H1 (cell line): Measurements from ENCODE around the gene CSH1. TPM values are rescaled to one million over a fixed set of nuclear protein-coding genes. Genes with fewer than 3 reads are reported as not detected.
"Not testable (repeated sequence)": the region's sequence is repeated elsewhere in the genome, so short reads cannot be mapped to it uniquely, and the experiment has no call there.

ENCODE experiments used
- CTCF ChIA-PET: fragments of 300-600 bp; sonication (Branson Sonifier 250); formaldehyde crosslinking; loops from one replicate; lab custom pipeline; 2021; ENCODE audit not compliant: partially characterized antibody; lab: Charles Lee
- POLR2A ChIA-PET: fragments of 300-600 bp; sonication (Branson Sonifier 250); formaldehyde crosslinking; loops from one replicate; lab custom pipeline; 2021; ENCODE audit warnings: inconsistent platforms; ENCODE audit not compliant: partially characterized antibody; lab: Charles Lee
- DNase-seq, 2 experiments: peaks; one replicate each; pipeline versions ENCODE4 v3.0.0 to v3.0.0-alpha.2; 2010 to 2022; ENCODE audit warnings: low spot score in 2 of 2, low read depth in 1 of 2, mixed read lengths in 1 of 2
- FAIRE-seq: peaks from 2 replicates; lab custom pipeline; 2011; peaks lifted over from hg19 to GRCh38; lab: Jason Lieb, UNC
- H2AFZ ChIP-seq: 2 replicates; pipeline ENCODE4 v1.8.1; 2012; ENCODE audit warnings: low read length, inconsistent platforms
- H2AK5ac ChIP-seq: 2 replicates; pipeline ENCODE4 v1.6.1; 2013; ENCODE audit warnings: low read depth, low read length
- H2BK120ac ChIP-seq: replicated peaks from 2 replicates; pipeline ENCODE3; 2013; ENCODE audit warnings: low read depth, low read length, inconsistent platforms
- H2BK12ac ChIP-seq: 2 replicates; pipeline ENCODE4 v1.6.1; 2013; ENCODE audit warnings: low read depth, low read length
- H2BK15ac ChIP-seq: 2 replicates; pipeline ENCODE4 v1.6.1; 2013; ENCODE audit warnings: low read length
- H2BK20ac ChIP-seq: 2 replicates; pipeline ENCODE4 v1.6.1; 2013; ENCODE audit warnings: low read length
- H2BK5ac ChIP-seq: 2 replicates; pipeline ENCODE4 v1.6.1; 2013; ENCODE audit warnings: low read depth, low read length
- H3K14ac ChIP-seq: 2 replicates; pipeline ENCODE4 v1.6.1; 2013; ENCODE audit warnings: inconsistent platforms; ENCODE audit not compliant: insufficient read length
- H3K18ac ChIP-seq: 2 replicates; pipeline ENCODE4 v1.6.1; 2013; ENCODE audit warnings: low read length; ENCODE audit errors: extremely low read depth
- H3K23ac ChIP-seq: 2 replicates; pipeline ENCODE4 v1.6.1; 2013; ENCODE audit warnings: inconsistent platforms; ENCODE audit not compliant: insufficient read length
- H3K23me2 ChIP-seq: 2 replicates; pipeline ENCODE4 v1.6.1; 2013; ENCODE audit warnings: low read depth, low read length
- H3K27ac ChIP-seq: 2 replicates; pipeline ENCODE4 v1.6.1; 2011; ENCODE audit warnings: low read depth, low read length, inconsistent platforms
- H3K27me3 ChIP-seq, 4 experiments: replicated peaks in 1 of 4; 1 replicate in 1 of 4; 2 replicates in 3 of 4; pipeline versions ENCODE4 v1.6.1 to v1.8.1; 2011 to 2013; ENCODE audit warnings: low read length in 3 of 4, mild to moderate bottlenecking in 3 of 4, inconsistent platforms in 2 of 4, mixed read lengths in 2 of 4, moderate library complexity in 1 of 4; ENCODE audit not compliant: control insufficient read depth in 3 of 4, insufficient read depth in 3 of 4; ENCODE audit errors: extremely low read depth in 1 of 4
- H3K36me3 ChIP-seq, 4 experiments: 2 replicates each; pipeline versions ENCODE4 v1.6.1 to v1.8.1; 2011 to 2013; ENCODE audit warnings: mild to moderate bottlenecking in 4 of 4, low read length in 3 of 4, moderate library complexity in 2 of 4, control low read depth in 1 of 4, inconsistent platforms in 1 of 4; ENCODE audit not compliant: insufficient read depth in 4 of 4, control insufficient read depth in 2 of 4
- H3K4ac ChIP-seq: replicated peaks from 2 replicates; pipeline ENCODE3; 2013; ENCODE audit warnings: low read length, low read depth, mixed read lengths, inconsistent platforms; ENCODE audit not compliant: insufficient read length
- H3K4me1 ChIP-seq, 4 experiments: replicated peaks in 1 of 4; 1 replicate in 1 of 4; 2 replicates in 3 of 4; pipeline versions ENCODE4 v1.6.1 to v1.8.1; 2011 to 2013; ENCODE audit warnings: low read length in 3 of 4, inconsistent platforms in 2 of 4, mixed read lengths in 1 of 4; ENCODE audit not compliant: insufficient read depth in 4 of 4, control insufficient read depth in 3 of 4
- H3K4me2 ChIP-seq, 2 experiments: 2 replicates each; pipeline versions ENCODE4 v1.6.1 to v1.8.1; 2011 to 2013; ENCODE audit warnings: low read depth in 2 of 2, low read length in 2 of 2, control low read depth in 1 of 2, inconsistent platforms in 1 of 2, mild to moderate bottlenecking in 1 of 2; ENCODE audit not compliant: insufficient read depth in 1 of 2
- H3K4me3 ChIP-seq, 4 experiments: fragments of 200-600, 300-600 bp in 1 of 4; sonication (generic), shearing (Covaris generic), sonication (Bioruptor Twin) in 1 of 4; 2 replicates each; pipeline versions ENCODE4 v1.5.1 to v1.8.1; 2011 to 2016; ENCODE audit warnings: low read length in 4 of 4, low read depth in 3 of 4, control low read depth in 2 of 4, inconsistent platforms in 2 of 4, mild to moderate bottlenecking in 2 of 4, mixed read lengths in 1 of 4, moderate library complexity in 1 of 4; ENCODE audit not compliant: insufficient read depth in 2 of 4; ENCODE audit errors: extremely low read depth in 1 of 4
- H3K56ac ChIP-seq: replicated peaks from 2 replicates; pipeline ENCODE3; 2013; ENCODE audit warnings: low read depth, mild to moderate bottlenecking, mixed read lengths, low read length, inconsistent platforms; ENCODE audit not compliant: insufficient read length
- H3K79me1 ChIP-seq: 2 replicates; pipeline ENCODE4 v1.6.1; 2013; ENCODE audit warnings: low read depth, low read length, control low read depth
- H3K79me2 ChIP-seq, 2 experiments: 2 replicates each; pipeline versions ENCODE4 v1.6.1 to v1.8.1; 2012 to 2013; ENCODE audit warnings: low read length in 2 of 2, mild to moderate bottlenecking in 2 of 2, inconsistent platforms in 1 of 2; ENCODE audit not compliant: insufficient read depth in 2 of 2, control insufficient read depth in 1 of 2
- H3K9ac ChIP-seq, 4 experiments: replicated peaks in 1 of 4; 1 replicate in 1 of 4; 2 replicates in 3 of 4; pipeline versions ENCODE4 v1.6.1 to v1.8.1; 2011 to 2013; ENCODE audit warnings: low read depth in 3 of 4, low read length in 3 of 4, control low read depth in 2 of 4, mild to moderate bottlenecking in 2 of 4, moderate library complexity in 2 of 4, inconsistent platforms in 1 of 4; ENCODE audit errors: extremely low read depth in 1 of 4
- H3K9me3 ChIP-seq, 2 experiments: 2 replicates each; pipeline versions ENCODE4 v1.6.1 to v1.8.1; 2012 to 2013; ENCODE audit warnings: mild to moderate bottlenecking in 2 of 2, moderate library complexity in 2 of 2, control low read depth in 1 of 2, inconsistent platforms in 1 of 2, low read depth in 1 of 2, low read length in 1 of 2, mixed read lengths in 1 of 2; ENCODE audit not compliant: insufficient read depth in 2 of 2
- H4K20me1 ChIP-seq, 2 experiments: replicated peaks in 1 of 2; 2 replicates each; pipeline versions ENCODE3 to v1.8.1; 2011 to 2013; ENCODE audit warnings: inconsistent platforms in 2 of 2, low read length in 2 of 2, mild to moderate bottlenecking in 1 of 2; ENCODE audit not compliant: insufficient read depth in 2 of 2, control insufficient read depth in 1 of 2
- H4K5ac ChIP-seq: 2 replicates; pipeline ENCODE4 v1.6.1; 2013; ENCODE audit warnings: low read length, low read depth, mixed read lengths, inconsistent platforms; ENCODE audit not compliant: insufficient read length
- H4K8ac ChIP-seq: 2 replicates; pipeline ENCODE4 v1.8.0; 2013; ENCODE audit warnings: mild to moderate bottlenecking, moderate library complexity, low read length, inconsistent platforms; ENCODE audit not compliant: insufficient read depth; ENCODE audit errors: extremely low read depth
- H4K91ac ChIP-seq: replicated peaks from 2 replicates; pipeline ENCODE3; 2013; ENCODE audit warnings: low read length, mixed read lengths, inconsistent platforms; ENCODE audit not compliant: insufficient read length
- WGBS, 2 experiments: shearing (Covaris generic) in 1 of 2; methylation state at CpG; one replicate each; pipeline versions ENCODE4 v1.1.6 to v1.1.7; 2013 to 2015; ENCODE audit warnings: low lambda C conversion rate in 2 of 2, mixed read lengths in 2 of 2, inconsistent platforms in 1 of 2, low coverage in 1 of 2, missing lambda C conversion rate in 1 of 2; ENCODE audit not compliant: insufficient replicate concordance in 2 of 2, insufficient coverage in 1 of 2, insufficient read length in 1 of 2; ENCODE audit errors: extremely low coverage in 1 of 2, missing lambda C conversion rate in 1 of 2; 5-methylcytosine and 5-hydroxymethylcytosine counted together
- polyA plus RNA-seq, 7 experiments: library from polyadenylated mRNA; depleted of rRNA in 3 of 7; stranded (reverse) in 5 of 7; unstranded in 2 of 7; fragments of >200 nt in 5 of 7; fragments of 200-250 nt in 2 of 7; gene quantifications; 1 replicate in 5 of 7; 2 replicates in 1 of 7; 4 replicates in 1 of 7; pipeline versions ENCODE4 v1.2.1 to v1.2.3, GENCODE V29; 2011 to 2013; ENCODE audit warnings: missing spikeins in 2 of 7, mixed read lengths in 2 of 7
- total RNA-seq: library from RNA; stranded (reverse); fragmentation: NEBNext Ultra II Directional; extraction: Animal tissue kit (Norgen Biotek cat#: 25700); gene quantifications from 2 replicates; pipeline ENCODE4 v1.2.1, GENCODE V29; 2021

The CSH1 gene
- total and polyA plus RNA-seq, 2 of the 8 experiments (the other 6 are each of a cell fraction or from before 2014, with no cell fraction given): 0.12 TPM; not detected in 1

DNA sequence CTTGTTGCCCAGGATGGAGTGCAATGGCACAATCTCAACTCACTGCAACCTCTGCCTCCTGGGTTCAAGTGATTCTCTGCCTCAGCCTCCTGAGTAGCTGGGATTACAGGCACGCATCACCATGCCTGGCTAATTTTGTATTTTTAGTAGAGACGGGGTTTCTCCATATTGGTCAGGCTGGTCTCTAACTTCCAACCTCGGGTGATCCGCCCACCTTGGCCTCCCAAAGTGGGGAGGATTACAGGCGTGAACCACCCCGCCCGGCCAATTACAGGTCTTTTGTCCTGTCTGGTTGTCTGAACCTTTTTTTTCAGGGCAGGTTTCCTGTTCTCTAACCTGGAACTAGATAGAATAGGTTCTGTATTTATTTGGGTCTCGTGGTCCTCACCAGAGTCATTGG, 39.9 kb downstream of the CSH1 start:
- DNase-seq, H2AFZ ChIP-seq, H2BK20ac ChIP-seq, H2BK15ac ChIP-seq, H2BK12ac ChIP-seq, H2BK5ac ChIP-seq, H3K23me2 ChIP-seq, H4K91ac ChIP-seq, FAIRE-seq, H3K4ac ChIP-seq, H3K23ac ChIP-seq, H3K4me3 ChIP-seq, H3K79me2 ChIP-seq, H4K8ac ChIP-seq, H2AK5ac ChIP-seq, H3K9ac ChIP-seq, H3K27me3 ChIP-seq, H3K18ac ChIP-seq, POLR2A ChIA-PET, H3K27ac ChIP-seq, H3K4me2 ChIP-seq, H4K5ac ChIP-seq, H3K56ac ChIP-seq, H3K9me3 ChIP-seq, H3K79me1 ChIP-seq, H2BK120ac ChIP-seq, H4K20me1 ChIP-seq, H3K14ac ChIP-seq, H3K4me1 ChIP-seq, H3K36me3 ChIP-seq: not testable (repeated sequence)
- CTCF ChIA-PET: interaction anchor here (0.7 to 8.9 kb wide), 8 partner anchors 10 to 26 kb away, joined by 3 to 77 read pairs (median 4); partner anchors contain the start of gene GH2
- 87% methylated on average over 8 of the region's 8 CpGs; no CpG with 5 or more reads in 1 of the 2 experiments for WGBS, 2 experiments
